Ishikawa (cell line): ENCODE measurements around the gene ANKRD44.

Source experiments
- CEBPB ChIP-seq: IDR thresholded peaks from 2 replicates; pipeline ENCODE4 v1.6.1; 2012
- CREB1 ChIP-seq: IDR thresholded peaks from 2 replicates; pipeline ENCODE4 v1.6.1; 2012; ENCODE audit warnings: low read depth
- EGR1 ChIP-seq: IDR thresholded peaks from 2 replicates; pipeline ENCODE4 v1.6.1; 2012
- EP300 ChIP-seq: IDR thresholded peaks from 2 replicates; pipeline ENCODE4 v1.6.1; 2012; ENCODE audit warnings: borderline replicate concordance
- FOXM1 ChIP-seq: IDR thresholded peaks from 2 replicates; pipeline ENCODE4 v1.6.1; 2012; ENCODE audit warnings: low read depth, borderline replicate concordance
- NFIC ChIP-seq: IDR thresholded peaks from 2 replicates; pipeline ENCODE4 v1.6.1; 2012
- RAD21 ChIP-seq: IDR thresholded peaks from 2 replicates; pipeline ENCODE4 v1.6.1; 2012; ENCODE audit warnings: low read depth
- TAF1 ChIP-seq: IDR thresholded peaks from 2 replicates; pipeline ENCODE4 v1.6.1; 2012; ENCODE audit warnings: low read depth, mild to moderate bottlenecking
- TCF12 ChIP-seq: IDR thresholded peaks from 2 replicates; pipeline ENCODE4 v1.6.1; 2012; ENCODE audit warnings: low read depth
- TEAD4 ChIP-seq: IDR thresholded peaks from 2 replicates; pipeline ENCODE4 v1.6.1; 2012
- YY1 ChIP-seq: IDR thresholded peaks from 2 replicates; pipeline ENCODE4 v1.6.1; 2012; ENCODE audit warnings: low read depth
- ZBTB7A ChIP-seq: IDR thresholded peaks from 2 replicates; pipeline ENCODE4 v1.6.1; 2012; ENCODE audit warnings: low read depth
- TF ChIP-seq, protein P1 (sequence below): IDR thresholded peaks from 2 replicates; pipeline ENCODE4 v1.6.1; 2012
- TF ChIP-seq, protein P2 (sequence below): IDR thresholded peaks from 2 replicates; pipeline ENCODE4 v1.6.1; 2012
- TF ChIP-seq, protein P3 (sequence below): IDR thresholded peaks from 2 replicates; pipeline ENCODE4 v1.6.1; 2012; ENCODE audit warnings: low read depth, mild to moderate bottlenecking

Gene ANKRD44

DNA sequence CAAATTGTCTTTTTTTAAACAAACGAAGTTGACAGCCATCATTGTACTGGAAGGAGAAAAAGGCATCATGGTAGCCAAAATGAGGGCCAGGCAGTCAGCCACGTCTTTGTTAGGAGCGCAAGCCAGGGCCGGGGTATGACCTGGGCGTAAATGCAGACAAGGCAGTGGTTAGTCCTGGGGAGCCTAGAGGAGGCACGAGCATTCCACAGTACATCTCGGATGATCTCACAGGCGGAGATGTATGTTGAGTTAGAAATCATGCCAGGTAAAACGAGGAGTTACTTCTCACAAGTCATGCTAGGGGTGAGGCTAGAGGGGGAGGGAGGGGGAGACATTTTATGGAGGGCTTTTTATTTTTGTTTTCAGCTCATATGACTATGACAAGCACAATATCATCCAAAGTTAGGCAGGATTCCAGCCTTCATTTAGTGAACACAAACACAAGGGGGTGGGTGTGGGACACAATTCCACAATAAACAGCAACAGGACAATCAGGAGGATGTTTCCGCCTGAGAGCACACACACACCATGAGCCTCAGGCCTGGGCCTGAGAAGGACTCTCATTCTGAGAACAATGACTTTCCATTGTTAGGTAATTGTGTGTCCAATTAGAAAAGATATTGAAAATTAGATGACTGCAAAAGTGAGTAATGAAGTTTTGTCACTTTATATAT lies 319.7 kb downstream of the ANKRD44 start:
- TF ChIP-seq EGR1 (no peak), ZBTB7A (no peak), TEAD4 (no peak), TAF1 (no peak), FOXM1 (no peak), EP300 (no peak), NFIC (no peak), RAD21 (no peak), YY1 (no peak), CREB1 (no peak), CEBPB (no peak), TCF12 (no peak)
- TF ChIP-seq, protein P1, sequence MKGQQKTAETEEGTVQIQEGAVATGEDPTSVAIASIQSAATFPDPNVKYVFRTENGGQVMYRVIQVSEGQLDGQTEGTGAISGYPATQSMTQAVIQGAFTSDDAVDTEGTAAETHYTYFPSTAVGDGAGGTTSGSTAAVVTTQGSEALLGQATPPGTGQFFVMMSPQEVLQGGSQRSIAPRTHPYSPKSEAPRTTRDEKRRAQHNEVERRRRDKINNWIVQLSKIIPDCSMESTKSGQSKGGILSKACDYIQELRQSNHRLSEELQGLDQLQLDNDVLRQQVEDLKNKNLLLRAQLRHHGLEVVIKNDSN: no peak
- TF ChIP-seq, protein P2, sequence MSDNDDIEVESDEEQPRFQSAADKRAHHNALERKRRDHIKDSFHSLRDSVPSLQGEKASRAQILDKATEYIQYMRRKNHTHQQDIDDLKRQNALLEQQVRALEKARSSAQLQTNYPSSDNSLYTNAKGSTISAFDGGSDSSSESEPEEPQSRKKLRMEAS: no peak
- TF ChIP-seq, protein P3, sequence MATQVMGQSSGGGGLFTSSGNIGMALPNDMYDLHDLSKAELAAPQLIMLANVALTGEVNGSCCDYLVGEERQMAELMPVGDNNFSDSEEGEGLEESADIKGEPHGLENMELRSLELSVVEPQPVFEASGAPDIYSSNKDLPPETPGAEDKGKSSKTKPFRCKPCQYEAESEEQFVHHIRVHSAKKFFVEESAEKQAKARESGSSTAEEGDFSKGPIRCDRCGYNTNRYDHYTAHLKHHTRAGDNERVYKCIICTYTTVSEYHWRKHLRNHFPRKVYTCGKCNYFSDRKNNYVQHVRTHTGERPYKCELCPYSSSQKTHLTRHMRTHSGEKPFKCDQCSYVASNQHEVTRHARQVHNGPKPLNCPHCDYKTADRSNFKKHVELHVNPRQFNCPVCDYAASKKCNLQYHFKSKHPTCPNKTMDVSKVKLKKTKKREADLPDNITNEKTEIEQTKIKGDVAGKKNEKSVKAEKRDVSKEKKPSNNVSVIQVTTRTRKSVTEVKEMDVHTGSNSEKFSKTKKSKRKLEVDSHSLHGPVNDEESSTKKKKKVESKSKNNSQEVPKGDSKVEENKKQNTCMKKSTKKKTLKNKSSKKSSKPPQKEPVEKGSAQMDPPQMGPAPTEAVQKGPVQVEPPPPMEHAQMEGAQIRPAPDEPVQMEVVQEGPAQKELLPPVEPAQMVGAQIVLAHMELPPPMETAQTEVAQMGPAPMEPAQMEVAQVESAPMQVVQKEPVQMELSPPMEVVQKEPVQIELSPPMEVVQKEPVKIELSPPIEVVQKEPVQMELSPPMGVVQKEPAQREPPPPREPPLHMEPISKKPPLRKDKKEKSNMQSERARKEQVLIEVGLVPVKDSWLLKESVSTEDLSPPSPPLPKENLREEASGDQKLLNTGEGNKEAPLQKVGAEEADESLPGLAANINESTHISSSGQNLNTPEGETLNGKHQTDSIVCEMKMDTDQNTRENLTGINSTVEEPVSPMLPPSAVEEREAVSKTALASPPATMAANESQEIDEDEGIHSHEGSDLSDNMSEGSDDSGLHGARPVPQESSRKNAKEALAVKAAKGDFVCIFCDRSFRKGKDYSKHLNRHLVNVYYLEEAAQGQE: no peak

DNA sequence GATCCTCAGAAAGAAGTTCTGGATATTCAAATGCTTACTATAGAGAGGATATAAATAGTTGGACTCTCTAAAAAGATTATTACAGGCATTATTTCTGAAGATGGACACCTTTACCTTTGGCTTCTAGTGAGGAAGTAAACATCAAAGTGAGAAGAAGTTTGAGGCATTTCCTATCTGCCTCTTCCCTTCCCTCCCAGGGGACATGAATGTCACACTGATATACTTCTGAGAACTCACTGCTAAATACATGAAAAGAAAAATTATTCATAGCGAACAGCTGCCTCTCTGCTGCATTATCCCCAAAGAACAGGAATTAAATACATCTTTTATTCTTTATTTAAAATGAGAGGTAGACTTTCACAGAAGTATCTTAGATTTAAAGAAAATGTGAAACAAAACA lies 320.5 kb downstream of the ANKRD44 start:
- TF ChIP-seq CEBPB (no peak), FOXM1 (no peak), ZBTB7A (no peak), TCF12 (no peak), RAD21 (no peak), YY1 (no peak), EGR1 (no peak), CREB1 (no peak)
- TF ChIP-seq, protein P1: no peak

DNA sequence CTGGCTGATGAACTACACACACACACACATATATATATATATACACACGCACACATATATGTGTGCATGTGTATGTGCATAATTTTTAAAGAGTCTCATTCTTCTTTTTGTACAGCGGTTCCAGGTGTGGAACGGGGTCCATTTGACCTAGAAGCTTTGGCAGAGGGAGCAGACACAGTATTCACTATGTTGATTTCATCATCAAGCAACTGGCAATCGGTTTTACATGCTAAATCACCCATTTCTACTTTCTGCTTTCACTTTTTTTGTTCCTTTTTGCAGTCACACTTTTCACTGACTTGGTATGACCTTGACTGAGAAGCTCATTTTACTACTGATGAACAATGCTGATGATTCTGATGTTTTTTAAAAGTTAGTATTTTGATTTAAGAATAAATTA lies 321.1 kb downstream of the ANKRD44 start:
- TF ChIP-seq TEAD4 (no peak), YY1 (no peak), CREB1 (no peak), TCF12 (no peak), TAF1 (no peak), FOXM1 (no peak), NFIC (no peak), EP300 (no peak), ZBTB7A (no peak), EGR1 (no peak), CEBPB (no peak), RAD21 (no peak)
- TF ChIP-seq, protein P3: no peak
- TF ChIP-seq, protein P2: no peak
- TF ChIP-seq, protein P1: no peak

DNA sequence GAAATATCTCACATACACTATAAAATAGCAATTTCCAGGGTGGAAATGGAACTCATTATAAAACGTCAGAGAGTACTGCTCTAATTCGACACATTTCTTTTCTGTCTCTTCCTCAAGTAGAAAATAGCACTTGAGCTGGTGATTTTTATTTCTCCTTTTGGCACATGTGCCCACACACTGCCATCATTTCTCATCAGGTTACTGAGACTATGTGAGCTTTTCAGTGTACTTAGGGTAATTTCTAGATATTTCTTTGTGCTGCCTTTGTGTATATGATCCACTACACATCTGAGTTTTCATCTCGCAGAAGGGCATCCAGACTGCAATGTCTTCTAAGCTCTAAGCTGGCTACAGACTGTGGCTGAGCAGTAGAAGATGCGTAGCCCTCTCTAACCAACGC lies 321.9 kb downstream of the ANKRD44 start:
- TF ChIP-seq FOXM1: no peak
- TF ChIP-seq CEBPB: no peak
- TF ChIP-seq NFIC: no peak

DNA sequence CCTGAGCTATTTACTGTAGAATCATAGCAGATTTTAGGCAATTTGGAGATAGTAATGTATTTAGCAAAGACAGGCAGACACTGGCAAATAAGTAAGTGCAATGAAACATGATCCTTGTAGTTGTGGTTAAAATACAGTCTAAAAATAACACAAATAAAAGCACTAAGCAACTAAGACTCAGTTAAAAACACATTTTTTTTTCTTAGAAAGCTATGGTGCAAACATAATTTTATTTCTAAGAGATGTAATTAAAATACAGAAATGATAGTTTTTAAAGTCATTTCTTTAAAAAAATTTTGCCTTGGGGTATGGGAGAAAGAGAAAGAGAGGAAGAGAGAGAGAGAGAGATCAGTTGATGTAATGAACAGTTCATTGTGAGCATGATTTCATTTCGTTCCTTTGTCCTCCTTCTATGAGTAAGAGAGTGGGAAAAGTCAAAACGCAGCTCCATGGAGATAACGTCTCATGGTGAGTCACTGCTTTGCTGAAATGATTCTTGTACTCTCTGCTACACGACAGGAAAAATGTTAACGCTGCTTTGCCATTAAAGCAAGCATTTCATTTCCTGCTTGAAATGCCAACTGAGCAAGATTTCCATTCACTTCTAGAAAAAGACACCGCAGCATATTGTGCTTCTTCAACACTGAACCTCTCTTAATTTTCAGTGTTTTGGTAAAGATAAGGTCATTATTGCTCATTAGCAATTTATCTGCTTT lies 322.8 kb downstream of the ANKRD44 start:
- TF ChIP-seq FOXM1: no peak
- TF ChIP-seq TAF1: no peak
- no peak for TF ChIP-seq ZBTB7A
- no peak for TF ChIP-seq CEBPB
